NCI-H524 (cell line): ENCODE measurements around the gene FNDC3B.

Experiments used
- DNase-seq, 2 experiments: peaks; one replicate each; lab custom pipeline; 2025; lab: John Stamatoyannopoulos, UW

The FNDC3B gene

GRCh38 chr3:172054115-172054764 lies 14.9 kb downstream of the FNDC3B start:
- DNase-seq = no peak

GRCh38 chr3:172056416-172056815 lies 17.0 kb downstream of the FNDC3B start:
- no peak for DNase-seq

- no peak for DNase-seq
Observed at GRCh38 chr3:172057059-172057458, 17.7 kb downstream of the FNDC3B start.

DNA sequence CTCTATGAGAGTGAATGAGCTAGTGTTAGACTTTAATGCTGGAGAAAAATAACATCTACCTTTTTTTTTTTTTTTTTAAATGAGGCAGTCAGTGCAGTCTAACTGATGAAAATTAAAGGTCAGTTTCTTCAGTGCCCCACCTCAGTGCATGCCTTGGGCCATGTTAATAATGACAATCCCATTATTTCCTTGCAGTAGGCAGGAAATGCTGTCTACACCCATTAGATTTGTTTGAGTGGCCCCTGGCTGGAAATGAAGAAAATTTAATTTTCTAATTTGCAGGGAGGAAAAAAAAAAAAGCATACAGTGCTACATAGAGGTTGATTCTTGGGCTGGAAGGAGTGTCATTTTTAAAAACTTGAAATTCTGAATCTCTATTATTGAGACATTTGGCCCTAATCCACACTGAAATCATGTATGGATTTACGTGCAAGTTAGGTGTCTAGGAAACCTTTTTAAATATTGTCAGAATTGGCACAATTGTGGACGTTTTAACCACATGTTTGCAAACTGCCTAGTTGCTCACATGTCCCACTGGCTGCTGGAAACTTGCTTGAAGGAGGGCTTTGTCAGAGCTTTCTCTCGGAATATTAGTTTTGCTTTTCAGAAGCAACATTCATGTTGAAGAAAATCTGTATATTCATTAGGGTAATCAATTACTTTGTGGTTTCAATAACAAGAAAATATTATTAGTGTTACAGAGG lies 18.4 kb downstream of the FNDC3B start:
- DNase-seq = no peak

DNA sequence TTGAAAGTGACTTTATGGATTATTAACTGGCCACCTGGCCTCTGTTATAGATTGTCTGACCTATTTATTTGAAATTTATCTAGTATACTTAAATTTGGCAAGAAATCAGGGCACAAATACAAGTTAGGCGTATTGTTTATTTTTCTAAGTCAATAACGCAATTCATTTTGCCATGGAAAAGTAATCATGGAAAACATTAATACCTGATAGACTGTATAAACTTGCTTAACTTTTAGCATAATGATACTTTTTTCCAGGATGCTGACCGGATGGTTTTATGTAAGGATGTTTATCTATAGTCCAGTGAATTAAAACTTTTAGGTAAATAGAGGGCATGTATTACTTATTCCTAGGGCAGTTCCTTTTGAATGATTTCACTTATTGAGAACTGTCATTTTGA lies 20.2 kb downstream of the FNDC3B start:
- no peak for DNase-seq

DNA sequence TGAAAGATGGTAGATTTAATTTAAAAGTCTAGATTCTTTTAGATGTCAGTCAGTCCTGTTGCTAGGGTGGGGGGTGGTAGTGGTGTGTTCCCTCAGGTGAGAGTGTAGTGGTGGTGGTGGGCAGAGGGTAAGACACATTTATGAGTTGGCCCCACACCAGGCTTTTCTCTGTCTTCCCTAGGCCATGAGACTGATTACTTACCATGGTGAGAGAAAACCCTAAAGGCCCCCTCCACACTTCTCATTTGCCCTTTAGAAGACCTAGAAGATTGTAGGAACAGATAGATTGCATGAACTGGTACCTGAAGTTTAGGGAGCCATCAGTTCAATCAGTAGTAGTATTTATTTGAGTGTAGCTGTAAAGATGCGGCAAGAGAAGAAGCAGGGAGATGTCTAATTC lies 20.9 kb downstream of the FNDC3B start:
- no peak for DNase-seq

- DNase-seq = no peak
Observed at GRCh38 chr3:172061724-172062184, 22.4 kb downstream of the FNDC3B start.

DNA sequence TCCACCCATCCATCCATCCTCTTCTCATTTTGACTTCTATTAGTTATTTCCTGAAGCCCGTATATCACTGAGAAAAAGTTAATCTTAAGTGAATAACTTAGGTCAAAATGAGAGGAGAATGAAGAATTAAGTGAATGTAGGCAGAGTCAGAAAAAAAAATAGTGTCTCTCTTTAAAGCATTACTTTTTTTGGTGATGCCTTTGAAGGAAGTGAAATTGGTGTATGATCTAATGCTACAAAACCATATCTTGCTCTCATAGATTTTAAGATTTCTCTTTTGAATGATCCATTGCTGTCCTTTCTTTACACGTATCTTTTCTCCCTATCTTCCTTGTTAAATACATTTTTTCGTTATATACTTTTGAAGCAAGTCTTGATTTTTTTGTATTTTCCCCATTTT lies 23.4 kb downstream of the FNDC3B start:
- no peak for DNase-seq

GRCh38 chr3:172063456-172064432 lies 24.4 kb downstream of the FNDC3B start:
- no peak for DNase-seq

- peak; percentile 29 to 50 for DNase-seq
Observed at GRCh38 chr3:172065527-172065926, 26.1 kb downstream of the FNDC3B start.

GRCh38 chr3:172065967-172066762 lies 26.8 kb downstream of the FNDC3B start:
- no peak for DNase-seq

- DNase-seq = no peak
Observed at GRCh38 chr3:172066880-172067796, 27.8 kb downstream of the FNDC3B start.

GRCh38 chr3:172067837-172068440 lies 28.6 kb downstream of the FNDC3B start:
- no peak for DNase-seq

DNA sequence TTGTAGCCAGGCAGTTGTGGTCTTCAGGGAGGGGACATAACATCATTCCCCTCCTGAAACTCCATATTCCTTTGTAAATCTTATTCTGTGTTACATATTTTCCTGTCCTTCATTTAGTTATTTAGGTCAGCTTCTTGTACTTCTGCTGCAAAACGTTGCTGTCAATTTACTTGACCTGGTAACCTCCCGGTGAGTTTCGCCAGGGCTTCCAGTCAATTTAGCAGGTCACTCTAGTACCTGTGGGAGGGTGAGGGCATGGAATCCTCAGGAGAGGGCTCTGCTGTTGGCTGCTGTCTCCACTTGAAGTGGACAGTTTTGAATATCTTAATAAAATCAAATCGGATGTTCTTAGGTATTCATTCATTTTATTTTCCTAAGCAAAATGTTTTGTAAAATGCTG lies 29.6 kb downstream of the FNDC3B start:
- no peak for DNase-seq

DNA sequence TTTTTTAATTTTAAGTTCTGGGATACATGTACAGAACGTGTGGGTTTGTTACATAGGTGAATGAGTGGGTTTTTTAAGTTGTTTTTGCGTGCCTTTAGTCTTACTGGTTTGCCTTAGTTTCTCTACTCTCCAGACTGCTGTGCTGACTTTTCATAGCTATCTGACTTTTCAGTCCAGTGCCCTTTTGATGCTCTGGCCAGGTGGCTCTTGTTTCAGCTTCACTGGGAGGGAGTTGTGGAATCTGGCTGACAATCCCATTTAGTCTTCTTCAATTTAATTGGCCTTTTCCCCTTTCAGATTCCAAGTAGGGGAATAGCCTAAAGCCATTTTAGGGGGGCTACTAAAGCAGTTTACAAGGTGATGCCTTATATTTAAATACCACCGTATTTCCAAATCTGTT lies 30.1 kb downstream of the FNDC3B start:
- no peak for DNase-seq

- no peak for DNase-seq
Observed at GRCh38 chr3:172070269-172070668, 30.9 kb downstream of the FNDC3B start.

- DNase-seq = no peak
Observed at GRCh38 chr3:172070802-172071201, 31.4 kb downstream of the FNDC3B start.

GRCh38 chr3:172071780-172072330 lies 32.5 kb downstream of the FNDC3B start:
- DNase-seq = no peak

DNA sequence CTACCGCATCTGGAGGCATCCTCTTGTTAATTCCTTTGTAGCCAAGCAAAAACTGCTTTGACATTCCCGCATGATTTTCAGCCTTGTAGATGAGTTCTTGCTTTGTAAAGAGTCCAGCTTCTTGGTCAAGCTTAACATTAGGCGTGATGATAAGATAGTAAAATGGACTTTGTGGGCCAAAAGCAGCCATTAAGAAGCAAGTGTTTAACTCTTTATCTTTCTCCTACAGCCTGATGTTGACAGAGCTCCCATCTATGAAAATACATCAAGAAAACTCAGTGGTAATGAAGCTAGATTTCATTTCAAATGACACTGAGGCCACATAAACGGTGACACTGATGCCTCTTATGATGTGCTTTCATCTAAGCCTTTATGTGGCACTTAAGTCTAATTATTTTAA lies 33.2 kb downstream of the FNDC3B start:
- DNase-seq = no peak
